ENCODE data around the gene SP7. TPM values are rescaled to one million over a fixed set of nuclear protein-coding genes. Genes with fewer than 3 reads are reported as not detected.

Gene SP7
- total RNA-seq, 2 donors from 2014 or later: not detected

DNA sequence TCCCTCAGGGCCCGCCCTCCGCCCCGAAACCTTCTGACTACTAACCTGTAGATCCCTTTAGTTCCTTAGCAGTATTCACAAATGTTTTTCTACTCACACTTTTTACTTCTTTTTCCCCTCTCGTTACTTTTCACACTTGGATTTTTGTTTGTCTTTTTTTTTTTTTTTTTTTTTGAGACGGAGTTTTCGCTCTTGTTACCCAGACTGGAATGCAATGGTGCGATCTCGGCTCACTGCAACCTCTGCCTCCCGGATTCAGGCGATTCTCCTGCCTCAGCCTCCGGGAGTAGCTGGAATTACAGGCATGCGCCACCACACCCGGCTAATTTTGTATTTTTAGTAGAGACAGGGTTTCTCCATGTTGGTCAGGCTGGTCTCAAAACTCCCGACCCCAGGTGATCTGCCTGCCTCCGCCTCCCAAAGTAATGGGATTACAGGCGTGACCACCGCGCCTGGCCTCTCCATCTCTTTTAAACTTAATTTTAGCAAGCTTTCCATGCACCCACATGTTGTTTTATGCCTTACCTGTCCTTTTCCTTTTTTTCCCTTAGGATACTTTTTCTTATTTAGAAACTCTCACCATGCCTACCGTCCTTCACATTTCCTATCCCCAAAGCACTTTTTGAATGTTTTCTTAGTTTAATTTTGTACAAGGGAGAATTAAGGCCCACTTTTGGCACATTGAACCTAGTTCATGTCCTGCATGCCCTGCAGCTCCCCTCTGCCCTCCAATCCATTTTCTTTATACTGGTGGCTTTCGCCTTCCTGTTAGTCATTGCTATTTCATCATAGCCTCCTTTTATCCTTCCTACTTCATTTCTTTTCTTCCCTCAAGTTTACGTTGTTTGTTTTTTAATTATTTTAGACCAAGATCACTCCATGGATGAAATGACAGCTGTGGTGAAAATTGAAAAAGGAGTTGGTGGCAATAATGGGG lies 44.9 kb upstream of the SP7 start:
- peaks cover 39% of the 10 kb centered on the region for H3K4me1 Mint-ChIP-seq
- H3K4me3 ChIP-seq (ENCODE audit: low read length): peak overlapping the region; percentile 96
- H3K9ac ChIP-seq (ENCODE audit: extremely low read depth, low read length, poor library complexity, severe bottlenecking): peak overlapping the region; percentile 83
- H3K27ac ChIP-seq (ENCODE audit: low read depth, low read length): peak overlapping the region; percentile 84
- H3K9me3 ChIP-seq (ENCODE audit: control insufficient read depth, low read length): no peaks in the 10 kb centered on the region
- H3K27ac Mint-ChIP-seq: peak overlapping the region; percentile 94
- no peaks in the 10 kb centered on the region for H3K27me3 Mint-ChIP-seq (ENCODE audit: insufficient read depth)
- no peak for TF ChIP-seq CTCF (conservative IDR thresholded peaks at IDR 0.05)
- H3K36me3 Mint-ChIP-seq (ENCODE audit: low read depth): peaks cover 29% of the 10 kb centered on the region
- H3K4me1 ChIP-seq (ENCODE audit: control insufficient read depth, insufficient read depth, low read length): peaks cover 14% of the 10 kb centered on the region
- H3K36me3 ChIP-seq (ENCODE audit: control insufficient read depth, insufficient read depth, low read length): peaks cover 32% of the 10 kb centered on the region
- no peaks in the 10 kb centered on the region for H3K27me3 ChIP-seq (ENCODE audit: control insufficient read depth, insufficient read depth, low read length, poor library complexity, severe bottlenecking)
- 11 to 14% methylated on average over 11 to 21 of the region's 21 CpGs for WGBS, 2 experiments (ENCODE audit: insufficient coverage in 1 of 2, insufficient read length in 1 of 2)
- no peaks in the 10 kb centered on the region for H3K9me3 Mint-ChIP-seq
- H3K4me3 Mint-ChIP-seq: no peak overlapping the region
- DNase-seq: peak; percentile 79

DNA sequence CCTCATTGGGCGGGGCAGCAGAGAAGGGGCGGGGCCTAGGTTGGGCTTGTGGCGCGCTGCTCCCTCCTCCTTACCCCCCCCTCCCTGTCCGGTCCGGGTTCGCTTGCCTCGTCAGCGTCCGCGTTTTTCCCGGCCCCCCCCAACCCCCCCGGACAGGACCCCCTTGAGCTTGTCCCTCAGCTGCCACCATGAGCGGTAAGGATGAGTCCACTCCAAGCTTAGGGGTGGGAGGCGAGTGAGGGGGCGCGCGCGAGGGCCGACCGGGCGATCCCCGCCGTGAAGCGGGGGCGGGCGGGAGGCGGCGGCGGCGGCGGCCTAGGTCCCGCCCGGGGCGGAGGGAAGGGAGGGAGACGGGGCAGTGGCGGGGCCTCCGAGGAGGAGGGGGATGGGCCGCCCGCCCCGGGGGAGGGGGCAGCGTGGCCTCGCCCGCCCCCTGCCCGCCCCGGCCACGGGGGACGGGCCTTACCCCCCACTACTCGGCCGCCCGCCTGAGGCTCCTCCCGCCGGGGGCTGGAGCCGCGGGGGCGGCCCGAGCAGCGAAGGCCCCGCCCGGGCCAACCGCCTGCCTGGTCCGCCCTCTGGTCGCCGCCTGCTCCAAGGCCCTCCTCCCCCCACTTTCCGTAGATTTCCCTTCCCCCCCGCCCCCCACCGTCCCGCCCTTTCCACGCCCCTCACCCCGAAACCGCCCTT lies 44.1 kb upstream of the SP7 start, which contains the start of gene SP1:
Gene SP1 (plus strand): TSS at position 73 of the 690 bp plus-strand sequence. CDS start 116 bp downstream, at position 189.
- H3K9me3 Mint-ChIP-seq: no peaks in the 10 kb centered on the region
- Histone ChIP-seq H3K27ac (ENCODE audit: low read depth, low read length) (peak within 1 kb of the TSS; percentile 97), H3K4me3 (ENCODE audit: low read length) (peak within 1 kb of the TSS; percentile 96), H3K4me1 (ENCODE audit: control insufficient read depth, insufficient read depth, low read length) (peaks cover 14% of the 10 kb centered on the region), H3K27me3 (ENCODE audit: control insufficient read depth, insufficient read depth, low read length, poor library complexity, severe bottlenecking) (no peaks in the 10 kb centered on the region), H3K36me3 (ENCODE audit: control insufficient read depth, insufficient read depth, low read length) (peaks cover 29% of the 10 kb centered on the region), H3K9me3 (ENCODE audit: control insufficient read depth, low read length) (no peaks in the 10 kb centered on the region), H3K9ac (ENCODE audit: extremely low read depth, low read length, poor library complexity, severe bottlenecking) (peak within 1 kb of the TSS; percentile 83)
- TF ChIP-seq CTCF (conservative IDR thresholded peaks at IDR 0.05): no peak
- peak; percentile 96 for DNase-seq
- H3K4me1 Mint-ChIP-seq: peaks cover 37% of the 10 kb centered on the region
- H3K4me3 Mint-ChIP-seq: no peak within 1 kb of the TSS
- peaks cover 27% of the 10 kb centered on the region for H3K36me3 Mint-ChIP-seq (ENCODE audit: low read depth)
- 0 to 1% methylated on average over 1 to 53 of the region's 71 CpGs for WGBS, 2 experiments (ENCODE audit: insufficient coverage in 1 of 2, insufficient read length in 1 of 2)
- H3K27ac Mint-ChIP-seq: peak within 1 kb of the TSS; percentile 94
- H3K27me3 Mint-ChIP-seq (ENCODE audit: insufficient read depth): no peaks in the 10 kb centered on the region

DNA sequence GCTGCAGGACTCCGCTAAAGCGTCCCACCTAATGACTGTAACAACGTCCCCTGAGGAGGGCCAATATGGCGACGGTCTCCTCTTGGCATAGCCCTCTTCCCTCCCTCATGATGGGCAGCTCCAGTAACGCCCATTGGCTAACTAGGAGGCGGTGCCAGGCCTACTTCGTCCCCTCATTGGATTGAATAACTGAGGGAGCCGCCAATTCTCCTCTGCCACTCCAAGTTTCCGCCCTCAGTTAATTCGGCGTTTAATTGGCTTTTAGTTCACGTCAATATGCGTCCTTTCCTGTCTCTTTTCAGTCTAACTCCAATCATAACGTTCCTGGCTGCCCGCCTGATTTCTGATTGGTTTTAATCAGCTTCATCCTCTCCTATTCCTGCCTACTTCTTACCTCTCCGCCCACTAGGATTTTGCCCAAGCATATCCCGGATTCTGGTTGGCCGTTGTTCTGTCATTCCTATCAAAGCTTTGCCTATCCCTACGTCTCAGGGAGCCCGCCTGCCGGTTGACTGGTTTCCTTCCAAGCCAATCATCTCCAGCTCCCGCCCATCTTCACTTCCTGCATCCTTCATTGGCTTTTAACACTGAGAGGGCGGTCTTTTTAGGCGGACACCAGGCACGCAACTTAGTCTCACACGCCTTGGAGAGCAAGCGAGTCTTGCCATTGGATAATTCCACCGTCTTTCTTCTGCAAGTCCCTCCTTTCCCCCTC lies 43.4 kb upstream of the SP7 start:
- Mint-ChIP-seq H3K4me3 (no peak overlapping the region), H3K9me3 (no peaks in the 10 kb centered on the region), H3K27ac (no peak overlapping the region), H3K27me3 (ENCODE audit: insufficient read depth) (no peaks in the 10 kb centered on the region), H3K36me3 (ENCODE audit: low read depth) (peaks cover 26% of the 10 kb centered on the region), H3K4me1 (peaks cover 35% of the 10 kb centered on the region)
- WGBS, 2 experiments (ENCODE audit: insufficient coverage in 1 of 2, insufficient read length in 1 of 2): 0% methylated on average over 29 of the region's 29 CpGs
- peaks cover 14% of the 10 kb centered on the region for H3K4me1 ChIP-seq (ENCODE audit: control insufficient read depth, insufficient read depth, low read length)
- peak; percentile 100 for DNase-seq
- peaks cover 27% of the 10 kb centered on the region for H3K36me3 ChIP-seq (ENCODE audit: control insufficient read depth, insufficient read depth, low read length)
- TF ChIP-seq CTCF (conservative IDR thresholded peaks at IDR 0.05): no peak
- H3K4me3 ChIP-seq (ENCODE audit: low read length): peak overlapping the region; percentile 85
- H3K9ac ChIP-seq (ENCODE audit: extremely low read depth, low read length, poor library complexity, severe bottlenecking): peak overlapping the region; percentile 76
- no peaks in the 10 kb centered on the region for H3K27me3 ChIP-seq (ENCODE audit: control insufficient read depth, insufficient read depth, low read length, poor library complexity, severe bottlenecking)
- no peaks in the 10 kb centered on the region for H3K9me3 ChIP-seq (ENCODE audit: control insufficient read depth, low read length)
- peak overlapping the region; percentile 75 for H3K27ac ChIP-seq (ENCODE audit: low read depth, low read length)
